Mammary epithelial cell (primary cell): ENCODE results near the gene HOXC4.
"Not testable (repeated sequence)": the region's sequence is repeated elsewhere in the genome, so short reads cannot be mapped to it uniquely, and the experiment has no call there.

Experiments used
- EZH2 ChIP-seq: IDR thresholded peaks from 2 replicates; pipeline ENCODE4 v1.6.1; 2012; ENCODE audit warnings: low read length, inconsistent platforms, borderline replicate concordance
- TF ChIP-seq, protein P1 (sequence below), 2 donors: IDR thresholded peaks in 1 of 2; conservative IDR thresholded peaks in 1 of 2; 2 replicates each; pipeline ENCODE4 v1.5.1; 2011 to 2012; ENCODE audit warnings: inconsistent platforms in 2 of 2, low read length in 2 of 2, mild to moderate bottlenecking in 2 of 2, control low read depth in 1 of 2, low read depth in 1 of 2; ENCODE audit not compliant: insufficient read depth in 1 of 2; ENCODE audit errors: extremely low read depth in 1 of 2

DNA sequence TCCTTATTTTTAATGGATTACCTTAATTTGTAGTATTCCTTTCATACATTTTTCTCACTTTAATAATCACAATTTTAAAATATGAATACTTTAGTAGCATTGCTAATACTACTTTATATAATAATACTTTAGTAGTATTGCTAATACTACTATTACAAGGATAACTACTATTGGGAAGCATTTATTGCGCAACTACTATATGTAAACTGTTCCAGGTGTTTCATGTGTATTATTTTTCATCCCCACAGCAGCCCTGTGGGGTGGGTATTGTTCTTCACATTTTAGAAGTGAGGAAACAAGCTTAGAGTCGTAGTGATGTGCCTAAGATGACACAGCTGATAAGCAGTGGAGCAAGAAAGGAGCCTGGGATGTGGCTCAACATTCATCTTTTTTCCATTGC is 45.0 kb downstream of the HOXC4 start:
- TF ChIP-seq, protein P1, sequence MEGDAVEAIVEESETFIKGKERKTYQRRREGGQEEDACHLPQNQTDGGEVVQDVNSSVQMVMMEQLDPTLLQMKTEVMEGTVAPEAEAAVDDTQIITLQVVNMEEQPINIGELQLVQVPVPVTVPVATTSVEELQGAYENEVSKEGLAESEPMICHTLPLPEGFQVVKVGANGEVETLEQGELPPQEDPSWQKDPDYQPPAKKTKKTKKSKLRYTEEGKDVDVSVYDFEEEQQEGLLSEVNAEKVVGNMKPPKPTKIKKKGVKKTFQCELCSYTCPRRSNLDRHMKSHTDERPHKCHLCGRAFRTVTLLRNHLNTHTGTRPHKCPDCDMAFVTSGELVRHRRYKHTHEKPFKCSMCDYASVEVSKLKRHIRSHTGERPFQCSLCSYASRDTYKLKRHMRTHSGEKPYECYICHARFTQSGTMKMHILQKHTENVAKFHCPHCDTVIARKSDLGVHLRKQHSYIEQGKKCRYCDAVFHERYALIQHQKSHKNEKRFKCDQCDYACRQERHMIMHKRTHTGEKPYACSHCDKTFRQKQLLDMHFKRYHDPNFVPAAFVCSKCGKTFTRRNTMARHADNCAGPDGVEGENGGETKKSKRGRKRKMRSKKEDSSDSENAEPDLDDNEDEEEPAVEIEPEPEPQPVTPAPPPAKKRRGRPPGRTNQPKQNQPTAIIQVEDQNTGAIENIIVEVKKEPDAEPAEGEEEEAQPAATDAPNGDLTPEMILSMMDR (conservative IDR thresholded peaks at IDR 0.05 in 1 of 2, IDR thresholded peaks at IDR 0.05 in 1 of 2; ENCODE audit: extremely low read depth in 1 of 2, insufficient read depth in 1 of 2, low read depth in 1 of 2, low read length in 2 of 2), result not testable (repeated sequence)
- not testable (repeated sequence) for TF ChIP-seq EZH2
